ENCODE measurements around the gene AKAP9. TPM values are rescaled to one million over a fixed set of nuclear protein-coding genes. Genes with fewer than 3 reads are reported as not detected.

AKAP9 gene
- total RNA-seq, 1 donor from 2014 or later: 34.1 TPM

Other genes with a start within 250 kb of the AKAP9 start
- 19.3 and 20.4 TPM in 2 replicates for gene MTERF1, start 60.2 kb upstream of the AKAP9 start, total RNA-seq
- gene CYP51A1, start 193.6 kb downstream of the AKAP9 start, total RNA-seq: 96.9 and 102 TPM in 2 replicates
- not detected in 2 replicates for gene LRRD1, start 238.3 kb downstream of the AKAP9 start, total RNA-seq

Measured in activated T-helper 1 cell treated with anti-CD3 and anti-CD28 coated beads, Interleukin-12 subunit alpha, Interleukin-12 subunit beta, Interleukin-2, Interleukin-4 antibody, amounts not matched to agents 30 ng/mL and 10 ng/mL and 1 ng/mL, durations not matched to agents 14 hours and 24 hours and 36 hours (primary cell).